KMS-11 (cell line): ENCODE results near the gene MRPS18A.

Source experiments
- H2AFZ ChIP-seq: fragments of 200-600 bp; sonication (generic); 2 replicates; pipeline ENCODE4 v1.6.1; 2016; ENCODE audit warnings: antibody characterized with exemption, mixed run types, low read depth
- H3K27ac ChIP-seq: fragments of 200-600 bp; sonication (generic); 2 replicates; pipeline ENCODE4 v1.6.1; 2016; ENCODE audit warnings: mild to moderate bottlenecking, mixed run types
- H3K27me3 ChIP-seq: fragments of 200-600 bp; sonication (generic); 2 replicates; pipeline ENCODE4 v1.6.1; 2017; ENCODE audit warnings: mild to moderate bottlenecking, low read depth, mixed run types, moderate library complexity; ENCODE audit not compliant: insufficient read depth
- H3K36me3 ChIP-seq: fragments of 200-600 bp; sonication (generic); 2 replicates; pipeline ENCODE4 v1.6.1; 2017; ENCODE audit warnings: mild to moderate bottlenecking, mixed run types; ENCODE audit not compliant: insufficient read depth
- H3K4me1 ChIP-seq: fragments of 200-600 bp; sonication (generic); 2 replicates; pipeline ENCODE4 v1.6.1; 2016; ENCODE audit warnings: mild to moderate bottlenecking, low read depth, mixed run types; ENCODE audit not compliant: poor library complexity, severe bottlenecking
- H3K4me2 ChIP-seq: fragments of 200-600 bp; sonication (generic); 2 replicates; pipeline ENCODE4 v1.7.0; 2016; ENCODE audit warnings: mild to moderate bottlenecking, mixed run types
- H3K4me3 ChIP-seq: fragments of 200-600 bp; sonication (generic); IDR thresholded peaks from 2 replicates; pipeline ENCODE4 v1.6.1; 2017; ENCODE audit warnings: low read depth, low read length, mixed read lengths; ENCODE audit not compliant: insufficient read depth
- H3K79me2 ChIP-seq: fragments of 200-600 bp; sonication (generic); 2 replicates; pipeline ENCODE4 v1.6.1; 2016; ENCODE audit warnings: low read depth, mixed run types; ENCODE audit not compliant: insufficient read depth
- H3K9ac ChIP-seq: fragments of 200-600 bp; sonication (generic); 2 replicates; pipeline ENCODE4 v1.6.1; 2016; ENCODE audit warnings: mild to moderate bottlenecking, mixed run types
- H4K20me1 ChIP-seq: fragments of 200-600 bp; sonication (generic); 2 replicates; pipeline ENCODE4 v1.6.1; 2016; ENCODE audit warnings: mild to moderate bottlenecking, mixed run types; ENCODE audit not compliant: insufficient read depth
- TF ChIP-seq, protein P1 (sequence below): fragments of 200-600 bp; sonication (generic); conservative IDR thresholded peaks from 2 replicates; pipeline ENCODE4 v1.6.1; 2017; ENCODE audit warnings: low read depth, mild to moderate bottlenecking, antibody characterized with exemption, low read length, moderate library complexity, mixed read lengths

The MRPS18A gene

GRCh38 chr6:43687437-43688347, at the start of gene MRPS18A:
Gene MRPS18A, minus strand, starts transcription at chr6:43687791. Its CDS starts 12 bp downstream, at chr6:43687779.
- peak within 1 kb of the TSS; percentile 35 for H3K27ac ChIP-seq
- H3K36me3 ChIP-seq: no peaks in the 10 kb centered on the region
- H3K79me2 ChIP-seq: peaks cover 40% of the 10 kb centered on the region
- no peaks in the 10 kb centered on the region; the same call in 1 of the 2 replicates for H4K20me1 ChIP-seq
- H3K4me3 ChIP-seq: no peak within 1 kb of the TSS
- H3K9ac ChIP-seq: peak within 1 kb of the TSS; percentile 73
- H2AFZ ChIP-seq: peak within 1 kb of the TSS; percentile 94
- peak within 1 kb of the TSS; percentile 91 for H3K4me2 ChIP-seq
- H3K27me3 ChIP-seq: no peaks in the 10 kb centered on the region
- TF ChIP-seq, protein P1, sequence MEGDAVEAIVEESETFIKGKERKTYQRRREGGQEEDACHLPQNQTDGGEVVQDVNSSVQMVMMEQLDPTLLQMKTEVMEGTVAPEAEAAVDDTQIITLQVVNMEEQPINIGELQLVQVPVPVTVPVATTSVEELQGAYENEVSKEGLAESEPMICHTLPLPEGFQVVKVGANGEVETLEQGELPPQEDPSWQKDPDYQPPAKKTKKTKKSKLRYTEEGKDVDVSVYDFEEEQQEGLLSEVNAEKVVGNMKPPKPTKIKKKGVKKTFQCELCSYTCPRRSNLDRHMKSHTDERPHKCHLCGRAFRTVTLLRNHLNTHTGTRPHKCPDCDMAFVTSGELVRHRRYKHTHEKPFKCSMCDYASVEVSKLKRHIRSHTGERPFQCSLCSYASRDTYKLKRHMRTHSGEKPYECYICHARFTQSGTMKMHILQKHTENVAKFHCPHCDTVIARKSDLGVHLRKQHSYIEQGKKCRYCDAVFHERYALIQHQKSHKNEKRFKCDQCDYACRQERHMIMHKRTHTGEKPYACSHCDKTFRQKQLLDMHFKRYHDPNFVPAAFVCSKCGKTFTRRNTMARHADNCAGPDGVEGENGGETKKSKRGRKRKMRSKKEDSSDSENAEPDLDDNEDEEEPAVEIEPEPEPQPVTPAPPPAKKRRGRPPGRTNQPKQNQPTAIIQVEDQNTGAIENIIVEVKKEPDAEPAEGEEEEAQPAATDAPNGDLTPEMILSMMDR: no peak
- peaks cover 43% of the 10 kb centered on the region for H3K4me1 ChIP-seq

DNA sequence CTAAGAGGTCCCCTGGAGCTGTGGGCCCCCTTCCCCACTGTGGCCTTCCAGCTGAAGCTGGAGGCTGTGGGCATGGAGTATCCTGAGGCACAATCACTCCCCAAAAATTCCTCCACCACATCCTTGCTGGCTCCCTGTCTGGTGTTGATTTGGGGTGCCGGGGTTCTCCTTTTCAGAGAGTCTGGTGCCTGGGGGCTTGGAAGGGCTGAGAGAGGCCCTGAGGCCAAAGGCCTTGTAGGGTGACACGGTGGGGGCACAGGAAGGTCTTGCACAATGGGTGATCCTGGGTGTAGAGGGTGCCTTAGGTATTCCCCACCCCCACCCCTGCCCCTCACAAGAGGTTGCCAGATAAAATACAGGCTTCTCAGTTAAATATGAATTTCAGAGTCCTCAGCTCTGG, 49.3 kb upstream of the MRPS18A start:
- peaks cover 13% of the 10 kb centered on the region for H3K4me1 ChIP-seq
- no peak overlapping the region for H3K27ac ChIP-seq
- no peak overlapping the region for H2AFZ ChIP-seq

GRCh38 chr6:43736211-43736786, 48.7 kb upstream of the MRPS18A start:
- TF ChIP-seq, protein P1: no peak
- Histone ChIP-seq H3K4me1 (peaks cover 13% of the 10 kb centered on the region), H3K36me3 (no peaks in the 10 kb centered on the region), H2AFZ (no peak overlapping the region), H3K9ac (no peak overlapping the region), H3K27ac (no peak overlapping the region), H3K4me2 (no peak overlapping the region), H3K27me3 (no peaks in the 10 kb centered on the region), H3K79me2 (no peaks in the 10 kb centered on the region), H3K4me3 (no peak overlapping the region), H4K20me1 (no peaks in the 10 kb centered on the region)

More for the DNA sequence above, 49.3 kb upstream of the MRPS18A start:
- Histone ChIP-seq H3K36me3 (no peaks in the 10 kb centered on the region), H3K79me2 (no peaks in the 10 kb centered on the region), H3K4me2 (no peak overlapping the region), H3K27me3 (no peaks in the 10 kb centered on the region), H3K4me3 (no peak overlapping the region), H3K9ac (no peak overlapping the region), H4K20me1 (no peaks in the 10 kb centered on the region)
- TF ChIP-seq, protein P1: no peak

DNA sequence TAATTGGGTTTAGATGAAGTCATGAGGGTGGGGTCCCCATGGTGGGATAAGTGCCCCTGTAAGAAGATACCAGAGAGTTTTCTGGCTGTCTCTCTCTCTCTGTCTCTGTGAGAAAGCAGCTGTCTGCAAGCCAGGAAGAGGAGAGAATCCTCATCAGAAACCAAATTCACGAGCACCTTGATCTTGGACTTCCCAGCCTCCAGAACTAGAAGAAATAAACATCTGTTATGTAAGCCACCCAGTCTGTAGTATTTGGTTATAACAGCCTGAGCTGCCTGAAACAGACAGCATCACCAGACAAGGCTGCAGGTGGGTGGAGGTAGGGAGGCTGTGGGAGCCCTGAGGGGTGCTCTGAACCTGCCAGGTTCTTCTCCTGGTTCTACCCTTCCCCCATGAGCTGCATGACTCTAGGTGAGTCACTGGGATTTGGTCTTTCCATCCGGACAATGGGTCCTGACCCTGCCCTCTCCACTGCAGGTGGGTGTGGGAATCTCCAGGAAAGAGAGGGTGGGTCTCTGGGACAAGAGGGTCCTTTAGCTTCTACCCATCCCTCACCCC, 48.1 kb upstream of the MRPS18A start:
- Histone ChIP-seq H3K4me3 (no peak overlapping the region), H4K20me1 (no peaks in the 10 kb centered on the region), H3K79me2 (no peaks in the 10 kb centered on the region), H3K27me3 (no peaks in the 10 kb centered on the region), H3K4me1 (peaks cover 9% of the 10 kb centered on the region), H3K27ac (no peak overlapping the region), H2AFZ (no peak overlapping the region), H3K4me2 (no peak overlapping the region), H3K36me3 (no peaks in the 10 kb centered on the region), H3K9ac (no peak overlapping the region)
- TF ChIP-seq, protein P1: no peak
